ENCODE results near the gene THSD4.

DNA sequence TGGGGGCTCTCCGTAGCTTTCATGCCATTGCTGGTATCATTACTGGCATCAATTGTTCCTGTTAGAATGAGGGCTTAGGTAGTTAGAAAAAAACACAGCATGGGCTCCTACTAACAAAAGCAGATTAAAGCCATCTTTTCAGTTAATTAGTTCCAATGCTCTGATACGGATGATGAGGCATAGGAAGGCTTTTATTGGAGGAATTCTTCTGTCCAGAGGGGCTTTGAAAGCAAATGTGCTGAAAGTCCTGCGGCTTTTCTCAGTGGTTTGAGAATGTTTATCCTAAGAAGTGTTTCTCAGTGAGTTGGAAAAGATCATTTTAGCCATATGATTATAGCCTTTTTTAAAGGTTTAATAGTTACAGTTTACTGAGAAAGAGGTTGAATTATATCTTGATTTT is 198.5 kb downstream of the THSD4 start:
- TF ChIP-seq CTCF (conservative IDR thresholded peaks at IDR 0.05; ENCODE audit: low read depth, low read length) = no peak
- no peak for TF ChIP-seq EZH2 (IDR thresholded peaks at IDR 0.05; ENCODE audit: low read length, unreplicated experiment)
- TF ChIP-seq EZH2phosphoT487 (IDR thresholded peaks at IDR 0.05; ENCODE audit: borderline replicate concordance, low read length) = no peak
